Neural crest cell (in vitro differentiated cells): ENCODE results near the gene METTL27. TPM values are rescaled to one million over a fixed set of nuclear protein-coding genes. Genes with fewer than 3 reads are reported as not detected.
A peak's percentile ranks its signal among the peaks of the same experiment; 100 is the strongest.

Experiments used
- DNase-seq: peaks from one replicate; pipeline ENCODE4 v3.0.0; 2021; ENCODE audit warnings: low read depth, mixed read lengths, low spot score
- H3K27ac Mint-ChIP-seq: one replicate; pipeline ENCODE4 v1.8.0; 2021; ENCODE audit warnings: mild to moderate bottlenecking, mixed read lengths; ENCODE audit not compliant: unreplicated experiment
- H3K27me3 Mint-ChIP-seq: 2 replicates; pipeline ENCODE4 v1.8.0; 2021; ENCODE audit warnings: low read depth, mild to moderate bottlenecking, mixed read lengths
- H3K36me3 Mint-ChIP-seq: 2 replicates; pipeline ENCODE4 v1.8.0; 2021; ENCODE audit warnings: low read depth, mild to moderate bottlenecking, mixed read lengths
- H3K4me1 Mint-ChIP-seq: 2 replicates; pipeline ENCODE4 v1.8.0; 2021; ENCODE audit warnings: mixed read lengths
- H3K4me3 Mint-ChIP-seq: one replicate; pipeline ENCODE4 v1.8.0; 2021; ENCODE audit warnings: mild to moderate bottlenecking, mixed read lengths
- H3K9me3 Mint-ChIP-seq: 2 replicates; pipeline ENCODE4 v1.8.0; 2021; ENCODE audit warnings: mixed read lengths
- total RNA-seq: library from RNA; stranded (reverse); gene quantifications from 2 replicates; pipeline ENCODE4 v1.2.1, GENCODE V29; 2021
- TF ChIP-seq, protein P1 (sequence below): fragments of 200-600 bp; sonication (generic); conservative IDR thresholded peaks from 2 replicates; pipeline ENCODE4 v1.5.0; 2021; ENCODE audit warnings: antibody characterized with exemption, mild to moderate bottlenecking

The METTL27 gene
- total RNA-seq, 1 donor from 2014 or later: 2.3 TPM

DNA sequence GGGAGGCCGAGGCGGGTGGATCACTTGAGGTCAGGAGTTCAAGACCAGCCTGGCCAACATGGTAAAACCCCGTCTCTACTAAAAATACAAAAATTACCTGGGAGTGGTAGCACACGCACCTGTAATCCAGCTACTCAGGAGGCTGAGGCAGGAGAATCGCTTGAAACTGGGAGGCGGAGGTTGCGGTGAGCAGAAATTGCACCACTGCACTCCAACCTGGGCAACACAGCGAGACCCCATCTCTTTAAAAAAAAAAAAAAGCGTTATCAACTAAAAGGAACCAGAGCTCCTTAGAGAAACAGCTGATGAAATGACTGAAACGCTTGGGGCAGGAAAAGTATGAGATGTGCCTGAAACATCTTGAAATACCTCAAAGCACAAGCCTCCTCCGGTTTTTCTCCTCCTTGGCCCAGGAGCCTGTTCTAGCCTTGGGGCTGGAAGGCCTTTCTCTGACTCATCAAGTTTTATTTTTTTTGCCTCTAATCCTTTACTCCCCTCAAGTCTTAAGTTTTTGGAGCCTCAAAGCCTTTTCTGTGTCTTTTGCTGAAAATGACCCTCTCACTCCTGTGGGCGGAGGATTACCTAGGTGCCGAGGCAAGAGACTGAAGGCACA lies 2.6 kb upstream of the METTL27 start:
- H3K27me3 Mint-ChIP-seq: no peaks in the 10 kb centered on the region
- DNase-seq: no peak
- H3K36me3 Mint-ChIP-seq: no peaks in the 10 kb centered on the region
- peaks cover 5% of the 10 kb centered on the region for H3K4me1 Mint-ChIP-seq
- H3K27ac Mint-ChIP-seq: no peak overlapping the region
- no peak overlapping the region for H3K4me3 Mint-ChIP-seq
- TF ChIP-seq, protein P1, sequence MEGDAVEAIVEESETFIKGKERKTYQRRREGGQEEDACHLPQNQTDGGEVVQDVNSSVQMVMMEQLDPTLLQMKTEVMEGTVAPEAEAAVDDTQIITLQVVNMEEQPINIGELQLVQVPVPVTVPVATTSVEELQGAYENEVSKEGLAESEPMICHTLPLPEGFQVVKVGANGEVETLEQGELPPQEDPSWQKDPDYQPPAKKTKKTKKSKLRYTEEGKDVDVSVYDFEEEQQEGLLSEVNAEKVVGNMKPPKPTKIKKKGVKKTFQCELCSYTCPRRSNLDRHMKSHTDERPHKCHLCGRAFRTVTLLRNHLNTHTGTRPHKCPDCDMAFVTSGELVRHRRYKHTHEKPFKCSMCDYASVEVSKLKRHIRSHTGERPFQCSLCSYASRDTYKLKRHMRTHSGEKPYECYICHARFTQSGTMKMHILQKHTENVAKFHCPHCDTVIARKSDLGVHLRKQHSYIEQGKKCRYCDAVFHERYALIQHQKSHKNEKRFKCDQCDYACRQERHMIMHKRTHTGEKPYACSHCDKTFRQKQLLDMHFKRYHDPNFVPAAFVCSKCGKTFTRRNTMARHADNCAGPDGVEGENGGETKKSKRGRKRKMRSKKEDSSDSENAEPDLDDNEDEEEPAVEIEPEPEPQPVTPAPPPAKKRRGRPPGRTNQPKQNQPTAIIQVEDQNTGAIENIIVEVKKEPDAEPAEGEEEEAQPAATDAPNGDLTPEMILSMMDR: no peak
- H3K9me3 Mint-ChIP-seq: no peaks in the 10 kb centered on the region

DNA sequence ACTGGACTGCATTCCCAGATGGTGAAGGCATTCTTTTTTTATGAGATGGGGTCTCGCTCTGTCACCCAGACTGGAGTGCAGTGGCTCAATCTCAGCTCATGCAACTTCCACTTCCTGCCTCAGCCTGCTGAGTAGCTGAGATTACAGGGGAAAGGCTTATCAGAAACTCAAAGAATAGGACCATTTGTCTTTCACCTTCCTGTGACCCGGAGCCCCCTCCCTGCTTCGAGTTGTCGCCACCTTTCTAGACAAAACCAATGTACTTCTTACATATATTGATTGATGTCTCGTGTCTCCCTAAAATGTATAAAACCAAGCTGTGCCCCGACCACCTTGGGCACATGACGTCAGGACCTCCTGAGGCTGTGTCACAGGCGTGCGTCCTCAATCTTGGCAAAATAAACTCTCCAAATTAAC lies 1.8 kb upstream of the METTL27 start:
- TF ChIP-seq, protein P1: no peak
- H3K4me1 Mint-ChIP-seq: peaks cover 5% of the 10 kb centered on the region
- no peak for DNase-seq
- no peaks in the 10 kb centered on the region for H3K36me3 Mint-ChIP-seq
- H3K4me3 Mint-ChIP-seq: peak overlapping the region; percentile 52
- no peaks in the 10 kb centered on the region for H3K9me3 Mint-ChIP-seq
- H3K27ac Mint-ChIP-seq: no peak overlapping the region
- H3K27me3 Mint-ChIP-seq: no peaks in the 10 kb centered on the region

DNA sequence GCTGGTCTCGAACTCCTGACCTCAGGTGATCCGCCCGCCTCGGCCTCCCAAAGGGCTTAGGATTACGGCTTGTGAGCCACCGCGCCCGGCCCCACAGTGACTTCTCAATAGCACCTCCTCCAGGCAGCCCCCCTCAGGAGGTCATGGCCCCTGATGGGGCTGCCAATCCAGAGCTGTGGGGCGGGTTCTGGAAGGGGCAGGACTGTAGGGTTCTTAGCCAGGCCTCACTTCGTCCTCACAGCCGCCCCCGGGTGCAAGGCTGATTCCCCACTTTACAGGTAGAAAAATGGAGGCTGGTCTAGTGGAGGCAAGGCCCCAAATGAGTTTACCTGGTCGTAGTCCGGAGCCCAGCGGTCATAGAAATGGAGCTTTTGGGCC lies 638 bp downstream of the METTL27 start:
- Mint-ChIP-seq H3K4me1 (peaks cover 5% of the 10 kb centered on the region), H3K27ac (no peak overlapping the region), H3K9me3 (no peaks in the 10 kb centered on the region), H3K36me3 (no peaks in the 10 kb centered on the region), H3K4me3 (peak overlapping the region; percentile 93), H3K27me3 (no peaks in the 10 kb centered on the region)
- TF ChIP-seq, protein P1: no peak
- no peak for DNase-seq

DNA sequence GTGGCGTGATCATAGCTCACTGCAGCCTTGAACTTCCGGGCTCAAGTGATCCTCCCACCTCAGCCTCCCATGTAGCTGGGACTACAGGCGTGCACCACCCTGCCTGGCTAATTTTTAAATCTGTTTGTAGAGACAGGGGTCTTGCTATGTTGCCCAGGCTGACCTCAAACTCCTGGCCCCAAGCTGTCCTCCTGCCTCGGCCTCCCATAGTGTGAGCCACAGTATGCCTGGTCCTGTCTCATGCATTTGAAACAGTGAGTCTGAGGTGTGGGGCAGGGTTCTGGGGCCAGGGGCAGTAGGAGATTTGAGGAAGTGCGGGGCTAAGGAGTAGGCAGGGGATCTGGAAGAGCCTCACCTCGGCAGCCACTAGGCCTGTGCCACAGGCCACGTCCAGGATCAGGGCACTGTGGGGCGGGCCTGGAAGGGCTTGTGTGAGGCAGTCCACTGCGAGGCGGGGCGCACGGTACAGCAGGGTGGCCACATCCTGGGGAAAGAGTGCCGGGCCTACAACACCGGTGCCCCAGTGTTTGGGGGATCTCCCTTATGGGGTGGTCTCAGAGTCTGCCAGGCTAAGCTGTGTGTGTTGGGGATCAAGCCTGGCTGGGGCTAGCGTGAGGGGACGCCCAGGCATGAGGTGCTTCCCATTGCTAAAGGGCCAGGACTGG lies 1.5 kb downstream of the METTL27 start:
- DNase-seq: no peak
- Mint-ChIP-seq H3K4me1 (peaks cover 5% of the 10 kb centered on the region), H3K9me3 (no peaks in the 10 kb centered on the region), H3K4me3 (peak overlapping the region; percentile 23), H3K27ac (no peak overlapping the region), H3K36me3 (no peaks in the 10 kb centered on the region), H3K27me3 (no peaks in the 10 kb centered on the region)
- TF ChIP-seq, protein P1: no peak

DNA sequence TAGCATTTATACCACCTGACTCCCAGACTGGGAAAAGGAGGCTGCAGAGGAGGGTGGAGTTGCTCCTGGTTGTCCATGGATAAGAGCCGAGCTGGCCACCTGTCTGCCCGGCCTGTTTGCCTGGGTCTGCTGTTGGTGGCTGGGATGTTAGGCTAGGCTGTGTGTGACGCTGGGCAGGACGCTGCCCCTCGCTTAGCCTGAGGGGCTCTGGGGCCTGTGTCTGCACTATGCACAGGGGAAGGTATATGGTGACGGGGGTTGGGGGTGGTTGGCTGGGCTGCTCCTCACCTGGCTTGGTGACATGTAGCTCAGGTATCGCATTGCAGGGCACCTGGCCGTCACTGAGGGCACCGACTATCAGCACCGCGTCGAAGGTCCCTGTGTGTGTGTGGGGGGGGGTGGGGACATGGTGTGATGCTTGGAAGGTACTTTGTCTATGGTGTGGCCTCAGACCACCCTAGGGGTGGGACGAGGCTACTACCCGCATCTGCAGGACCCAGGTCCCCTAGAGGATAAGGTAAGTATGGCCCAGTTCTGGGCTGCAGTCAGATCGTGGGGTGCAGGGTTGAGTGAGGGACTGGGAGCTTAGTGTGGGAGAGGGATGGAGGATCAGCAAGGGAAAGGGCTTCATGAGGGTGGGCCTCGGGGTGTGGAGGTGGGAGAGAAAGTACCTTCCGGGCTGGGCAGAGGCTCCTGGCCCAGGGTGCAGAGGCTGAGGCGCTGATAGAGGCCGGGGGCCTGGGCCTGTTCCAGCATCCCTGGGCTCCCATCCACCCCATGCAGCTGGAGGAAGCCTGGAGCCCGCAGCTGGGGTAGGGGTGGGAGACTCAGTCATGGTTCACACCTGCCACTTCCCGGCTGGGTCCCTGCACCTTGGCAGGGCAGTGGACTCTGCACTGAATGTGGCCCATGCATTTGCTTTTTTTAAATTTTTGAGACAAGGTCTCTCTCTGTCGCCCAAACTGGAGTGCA lies 2.3 kb downstream of the METTL27 start:
- no peaks in the 10 kb centered on the region for H3K36me3 Mint-ChIP-seq
- DNase-seq: no peak
- TF ChIP-seq, protein P1: peak; percentile 38
- H3K9me3 Mint-ChIP-seq: no peaks in the 10 kb centered on the region
- H3K4me3 Mint-ChIP-seq: peak overlapping the region; percentile 66
- H3K27me3 Mint-ChIP-seq: no peaks in the 10 kb centered on the region
- H3K27ac Mint-ChIP-seq: no peak overlapping the region
- H3K4me1 Mint-ChIP-seq: peaks cover 5% of the 10 kb centered on the region
